ENCODE results near the gene AXL.

DNA sequence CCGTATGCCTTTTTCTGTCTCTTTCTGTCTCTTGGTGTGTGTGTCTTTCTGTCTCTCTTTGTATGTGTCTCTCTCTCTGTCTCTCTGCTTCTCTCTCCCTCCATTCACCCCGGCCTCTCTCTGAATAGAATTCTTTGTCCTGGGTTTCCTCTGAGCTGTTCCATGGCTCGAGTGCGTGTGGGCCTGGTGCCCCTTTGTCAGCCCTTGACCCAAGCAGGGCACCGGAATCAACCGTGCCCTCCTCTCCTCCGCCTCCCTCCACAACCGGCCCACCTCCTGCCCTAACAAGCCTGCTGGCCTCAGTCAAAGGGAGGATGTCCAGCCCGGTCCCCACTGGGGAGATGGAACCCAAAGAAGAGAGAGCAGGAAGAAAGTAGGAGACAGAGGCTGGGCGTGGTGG is 3.2 kb downstream of the AXL start:
- TF ChIP-seq, protein P1, sequence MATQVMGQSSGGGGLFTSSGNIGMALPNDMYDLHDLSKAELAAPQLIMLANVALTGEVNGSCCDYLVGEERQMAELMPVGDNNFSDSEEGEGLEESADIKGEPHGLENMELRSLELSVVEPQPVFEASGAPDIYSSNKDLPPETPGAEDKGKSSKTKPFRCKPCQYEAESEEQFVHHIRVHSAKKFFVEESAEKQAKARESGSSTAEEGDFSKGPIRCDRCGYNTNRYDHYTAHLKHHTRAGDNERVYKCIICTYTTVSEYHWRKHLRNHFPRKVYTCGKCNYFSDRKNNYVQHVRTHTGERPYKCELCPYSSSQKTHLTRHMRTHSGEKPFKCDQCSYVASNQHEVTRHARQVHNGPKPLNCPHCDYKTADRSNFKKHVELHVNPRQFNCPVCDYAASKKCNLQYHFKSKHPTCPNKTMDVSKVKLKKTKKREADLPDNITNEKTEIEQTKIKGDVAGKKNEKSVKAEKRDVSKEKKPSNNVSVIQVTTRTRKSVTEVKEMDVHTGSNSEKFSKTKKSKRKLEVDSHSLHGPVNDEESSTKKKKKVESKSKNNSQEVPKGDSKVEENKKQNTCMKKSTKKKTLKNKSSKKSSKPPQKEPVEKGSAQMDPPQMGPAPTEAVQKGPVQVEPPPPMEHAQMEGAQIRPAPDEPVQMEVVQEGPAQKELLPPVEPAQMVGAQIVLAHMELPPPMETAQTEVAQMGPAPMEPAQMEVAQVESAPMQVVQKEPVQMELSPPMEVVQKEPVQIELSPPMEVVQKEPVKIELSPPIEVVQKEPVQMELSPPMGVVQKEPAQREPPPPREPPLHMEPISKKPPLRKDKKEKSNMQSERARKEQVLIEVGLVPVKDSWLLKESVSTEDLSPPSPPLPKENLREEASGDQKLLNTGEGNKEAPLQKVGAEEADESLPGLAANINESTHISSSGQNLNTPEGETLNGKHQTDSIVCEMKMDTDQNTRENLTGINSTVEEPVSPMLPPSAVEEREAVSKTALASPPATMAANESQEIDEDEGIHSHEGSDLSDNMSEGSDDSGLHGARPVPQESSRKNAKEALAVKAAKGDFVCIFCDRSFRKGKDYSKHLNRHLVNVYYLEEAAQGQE (IDR thresholded peaks at IDR 0.05; ENCODE audit: insufficient read depth in 1 of 2, low read depth in 2 of 2, low read length in 2 of 2): no peak
- TF ChIP-seq TAF1 (IDR thresholded peaks at IDR 0.05; ENCODE audit: borderline replicate concordance, insufficient read depth, low read length) (no peak), POLR2AphosphoS5 (IDR thresholded peaks at IDR 0.05; ENCODE audit: low read depth, low read length) (no peak), SIN3A (IDR thresholded peaks at IDR 0.05; ENCODE audit: borderline replicate concordance, insufficient read depth, low read length) (no peak)
